HepG2 (cell line): Measurements from ENCODE around the gene PSRC1. TPM values are rescaled to one million over a fixed set of nuclear protein-coding genes. Genes with fewer than 3 reads are reported as not detected.

ENCODE experiments used
- ATAC-seq: fragments of 200-7000 bp; cut with Tn5 transposase; 3 replicates; pipeline ENCODE4 v1.9.1; 2020; ENCODE audit warnings: mild to moderate bottlenecking, moderate library complexity
- BruUV-seq: library from RNA; stranded (reverse); fragments of 400-500 nt; replicated peaks from 2 replicates; lab custom pipeline; 2021; lab: Mats Ljungman, UMichigan
- CTCF ChIA-PET: fragments of 300-600 bp; formaldehyde crosslinking; extraction: SDS; loops from one replicate; lab custom pipeline; 2021; ENCODE audit warnings: low total read pairs, inconsistent platforms, low intra/inter-chr PET ratio; lab: Yijun Ruan, JAX
- POLR2A ChIA-PET: fragments of 350-600 bp; sonication (Branson Sonifier 250); formaldehyde crosslinking; loops from one replicate; lab custom pipeline; 2020; ENCODE audit warnings: antibody characterized with exemption, inconsistent platforms; lab: Yijun Ruan, JAX
- DNase-seq: peaks from one replicate; pipeline ENCODE4 v3.0.0-alpha.2; 2015; ENCODE audit warnings: low spot score
- FAIRE-seq: peaks from 3 replicates; lab custom pipeline; 2011; peaks lifted over from hg19 to GRCh38; lab: Jason Lieb, UNC
- H2AFZ ChIP-seq: one replicate; pipeline ENCODE4 v1.6.1; 2011; ENCODE audit warnings: low read length, inconsistent platforms
- H3K27ac ChIP-seq: fragments of 300-600 bp; 3 replicates; pipeline ENCODE4 v1.8.0; 2011; ENCODE audit warnings: mixed run types, mild to moderate bottlenecking, mixed read lengths, low read length, inconsistent platforms; ENCODE audit not compliant: insufficient read depth; ENCODE audit errors: extremely low read length
- H3K27me3 ChIP-seq, 2 experiments: fragments of 200-600 bp in 1 of 2; 2 replicates in 1 of 2; 3 replicates in 1 of 2; pipeline versions ENCODE4 v1.6.0 to v1.8.0; 2011; ENCODE audit warnings: low read length in 2 of 2, mild to moderate bottlenecking in 2 of 2, moderate library complexity in 2 of 2, inconsistent platforms in 1 of 2; ENCODE audit not compliant: insufficient read depth in 2 of 2, control insufficient read depth in 1 of 2
- H3K36me3 ChIP-seq, 2 experiments: fragments of 200-600 bp in 1 of 2; replicated peaks in 1 of 2; 2 replicates in 1 of 2; 3 replicates in 1 of 2; pipeline versions ENCODE4 v1.5.1 to v1.8.0; 2011; ENCODE audit warnings: low read length in 2 of 2, inconsistent platforms in 1 of 2; ENCODE audit not compliant: insufficient read depth in 2 of 2, control insufficient read depth in 1 of 2
- H3K4me1 ChIP-seq: 2 replicates; pipeline ENCODE4 v1.5.1; 2012; ENCODE audit warnings: low read length, inconsistent platforms; ENCODE audit not compliant: insufficient read depth
- H3K4me2 ChIP-seq: 2 replicates; pipeline ENCODE4 v1.6.0; 2011; ENCODE audit warnings: low read depth, low read length, inconsistent platforms
- H3K4me3 ChIP-seq, 3 experiments: fragments of 200-600 bp in 1 of 3; sonication (generic), shearing (Covaris generic) in 1 of 3; replicated peaks in 1 of 3; 2 replicates each; pipeline ENCODE4 v1.5.1; 2011 to 2016; ENCODE audit warnings: low read length in 3 of 3, inconsistent platforms in 2 of 3, low read depth in 2 of 3, mild to moderate bottlenecking in 2 of 3, control low read depth in 1 of 3, mixed read lengths in 1 of 3; ENCODE audit not compliant: insufficient read depth in 1 of 3
- H3K79me2 ChIP-seq: one replicate; pipeline ENCODE4 v1.6.1; 2011; ENCODE audit warnings: low read length, inconsistent platforms; ENCODE audit not compliant: insufficient read depth
- H3K9ac ChIP-seq: 2 replicates; pipeline ENCODE4 v1.6.0; 2011; ENCODE audit warnings: mild to moderate bottlenecking, low read depth, low read length, inconsistent platforms; ENCODE audit not compliant: insufficient read depth
- H3K9me3 ChIP-seq: 2 replicates; pipeline ENCODE4 v1.5.1; 2012; ENCODE audit warnings: mild to moderate bottlenecking, low read length
- H4K20me1 ChIP-seq: 2 replicates; pipeline ENCODE4 v1.6.0; 2011; ENCODE audit warnings: inconsistent platforms, mild to moderate bottlenecking, low read length, moderate library complexity; ENCODE audit not compliant: insufficient read depth
- HNRNPL ChIP-seq: fragments of 200-400 bp; formaldehyde crosslinking; IDR thresholded peaks from 2 replicates; pipeline ENCODE4 v1.6.1; 2017; ENCODE audit warnings: mild to moderate bottlenecking, low read depth, low read length
- IKZF4 ChIP-seq: sonication (generic); formaldehyde crosslinking; IDR thresholded peaks from 2 replicates; pipeline ENCODE4 v1.5.1; 2020; ENCODE audit warnings: borderline replicate concordance, mild to moderate bottlenecking, low read depth, missing genetic modification reagents; ENCODE audit errors: not compliant biosample characterization
- NCOR1 ChIP-seq: fragments of 200-600 bp; sonication (generic); IDR thresholded peaks from 2 replicates; pipeline ENCODE4 v1.7.0; 2017; ENCODE audit warnings: antibody characterized with exemption, low read length, borderline replicate concordance
- NFYC ChIP-seq: IDR thresholded peaks from 2 replicates; pipeline ENCODE4 v1.6.1; 2016; ENCODE audit warnings: missing genetic modification reagents, missing compliant biosample characterization
- RFX3 ChIP-seq: IDR thresholded peaks from 2 replicates; pipeline ENCODE4 v1.6.1; 2016; ENCODE audit warnings: missing biosample characterization, missing genetic modification reagents
- SPEN ChIP-seq: sonication (generic); formaldehyde crosslinking; IDR thresholded peaks from 2 replicates; pipeline ENCODE4 v1.5.1; 2020; ENCODE audit warnings: low read depth, mild to moderate bottlenecking, missing genetic modification reagents
- STAT5B ChIP-seq: sonication (generic); formaldehyde crosslinking; IDR thresholded peaks from 2 replicates; pipeline ENCODE4 v1.4.0; 2020; ENCODE audit warnings: missing genetic modification reagents
- TSC22D2 ChIP-seq: sonication (generic); formaldehyde crosslinking; IDR thresholded peaks from 2 replicates; pipeline ENCODE4 v1.5.1; 2020; ENCODE audit warnings: missing genetic modification reagents, mild to moderate bottlenecking, borderline replicate concordance
- ZKSCAN1 ChIP-seq: fragments of 150-350 bp; IDR thresholded peaks from 2 replicates; pipeline ENCODE4 v1.6.1; 2014; ENCODE audit warnings: low read length
- ZNF672 ChIP-seq: sonication (generic); formaldehyde crosslinking; IDR thresholded peaks from 2 replicates; pipeline ENCODE4 v1.8.1; 2022; ENCODE audit warnings: missing genetic modification reagents
- WGBS: methylation state at CpG from one replicate; pipeline ENCODE4 v1.1.6; 2017; ENCODE audit warnings: low lambda C conversion rate; 5-methylcytosine and 5-hydroxymethylcytosine counted together
- in situ Hi-C: cut with HindIII; loops from 2 replicates; pipeline ENCODE4 v1.10.0; 2017; ENCODE audit warnings: low pct_unique_long_range_greater_than_20kb; ENCODE audit not compliant: extremely low pct_ligation_motif_present
- intact Hi-C: fragments of 100-400 bp; cut with micrococcal nuclease; formaldehyde crosslinking; loops from one replicate; pipeline ENCODE4 v1.10.0; 2022; ENCODE audit not compliant: unreplicated experiment
- polyA plus RNA-seq, 8 experiments: library from polyadenylated mRNA; depleted of rRNA in 3 of 8; stranded (reverse) in 7 of 8; unstranded in 1 of 8; fragments of >200 nt; fragmentation: Illumina TruSeq in 4 of 8; extraction: Trizol in 4 of 8; gene quantifications; 2 replicates each; pipeline versions ENCODE4 v1.2.1 to v1.2.3, GENCODE V29; 2011 to 2016; ENCODE audit warnings: low read depth in 4 of 8, missing spikeins in 1 of 8, mixed read lengths in 1 of 8; ENCODE audit not compliant: insufficient read depth in 1 of 8
- total RNA-seq, 5 experiments: library from RNA; depleted of rRNA; stranded (reverse); fragments of >200 nt; fragmentation: Illumina TruSeq; extraction: Trizol; gene quantifications; 2 replicates each; pipeline ENCODE4 v1.2.3, GENCODE V29; 2016; ENCODE audit warnings: low read depth in 1 of 5
- TF ChIP-seq, protein P1 (sequence below): sonication (generic); formaldehyde crosslinking; IDR thresholded peaks from 2 replicates; pipeline ENCODE4 v1.5.1; 2020; ENCODE audit warnings: missing genetic modification reagents, mild to moderate bottlenecking, borderline replicate concordance
- TF ChIP-seq, protein P2 (sequence below): sonication (generic); formaldehyde crosslinking; IDR thresholded peaks from 2 replicates; pipeline ENCODE4 v1.9.0; 2022; ENCODE audit warnings: low read depth, missing genetic modification reagents
- TF ChIP-seq, protein P3 (sequence below): conservative IDR thresholded peaks from 2 replicates; pipeline ENCODE4 v1.6.1; 2018; ENCODE audit warnings: missing genetic modification reagents

PSRC1 gene
- total and polyA plus RNA-seq, 2 of the 13 experiments (the other 11 are each of a cell fraction or from before 2014, with no cell fraction given), result 28.6 to 30.3 TPM

DNA sequence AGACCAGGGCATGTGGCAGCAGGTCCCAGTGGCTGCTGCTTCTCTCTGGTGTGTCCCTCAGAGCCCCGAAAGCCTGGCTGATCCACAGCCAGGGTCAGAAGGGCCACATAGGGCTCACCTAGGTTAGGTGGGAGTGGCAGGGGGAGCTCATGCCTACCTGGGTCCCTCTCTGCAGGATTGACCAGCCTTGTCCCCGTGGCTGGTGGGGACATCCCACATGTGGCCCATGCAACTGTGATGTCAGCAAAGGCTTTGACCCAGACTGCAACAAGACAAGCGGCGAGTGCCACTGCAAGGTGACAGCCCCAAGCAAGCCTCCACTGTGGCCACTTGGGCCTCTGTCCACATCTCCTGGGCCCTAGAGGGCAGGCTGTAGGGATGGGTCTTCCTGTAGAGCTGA is 17.9 kb downstream of the PSRC1 start:
- H3K4me2 ChIP-seq, result no peak overlapping the region
- in situ Hi-C loops (loop anchor here (10.0 kb wide), 1 partner anchor 270 kb away; the partner anchor contains the start of gene GPR61), intact Hi-C loops (no loop called here)
- ChIA-PET POLR2A (interaction anchor here (1.8 kb wide), 1 partner anchor 133 kb away, joined by 6 read pairs; the partner anchor contains the start of gene SORT1), CTCF (interaction anchor here (3.0 kb wide), 1 partner anchor 134 kb away, joined by 76 read pairs; the partner anchor contains the start of gene SORT1)
- H3K4me1 ChIP-seq, result no peaks in the 10 kb centered on the region
- H3K4me3 ChIP-seq, result no peak overlapping the region
- H3K9me3 ChIP-seq, result no peaks in the 10 kb centered on the region
- H3K27ac ChIP-seq, result no peak overlapping the region
- BruUV-seq, result no TSS peak
- no peaks in the 10 kb centered on the region for H3K27me3 ChIP-seq
- ATAC-seq, result no peak
- FAIRE-seq, result no peak
- H2AFZ ChIP-seq, result no peak overlapping the region
- DNase-seq, result no peak
- no peak overlapping the region for H3K9ac ChIP-seq
- H3K79me2 ChIP-seq, result no peaks in the 10 kb centered on the region
- TF ChIP-seq, protein P1, sequence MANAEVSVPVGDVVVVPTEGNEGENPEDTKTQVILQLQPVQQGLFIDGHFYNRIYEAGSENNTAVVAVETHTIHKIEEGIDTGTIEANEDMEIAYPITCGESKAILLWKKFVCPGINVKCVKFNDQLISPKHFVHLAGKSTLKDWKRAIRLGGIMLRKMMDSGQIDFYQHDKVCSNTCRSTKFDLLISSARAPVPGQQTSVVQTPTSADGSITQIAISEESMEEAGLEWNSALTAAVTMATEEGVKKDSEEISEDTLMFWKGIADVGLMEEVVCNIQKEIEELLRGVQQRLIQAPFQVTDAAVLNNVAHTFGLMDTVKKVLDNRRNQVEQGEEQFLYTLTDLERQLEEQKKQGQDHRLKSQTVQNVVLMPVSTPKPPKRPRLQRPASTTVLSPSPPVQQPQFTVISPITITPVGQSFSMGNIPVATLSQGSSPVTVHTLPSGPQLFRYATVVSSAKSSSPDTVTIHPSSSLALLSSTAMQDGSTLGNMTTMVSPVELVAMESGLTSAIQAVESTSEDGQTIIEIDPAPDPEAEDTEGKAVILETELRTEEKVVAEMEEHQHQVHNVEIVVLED (CRISPR knock-in tag), result no peak
- WGBS, result 100% methylated on average over 1 of the region's 4 CpGs
- peaks cover 3 to 8% of the 10 kb centered on the region in 2 experiments; a peak in 3 of 5 replicates for H3K36me3 ChIP-seq
- H4K20me1 ChIP-seq, result no peaks in the 10 kb centered on the region

DNA sequence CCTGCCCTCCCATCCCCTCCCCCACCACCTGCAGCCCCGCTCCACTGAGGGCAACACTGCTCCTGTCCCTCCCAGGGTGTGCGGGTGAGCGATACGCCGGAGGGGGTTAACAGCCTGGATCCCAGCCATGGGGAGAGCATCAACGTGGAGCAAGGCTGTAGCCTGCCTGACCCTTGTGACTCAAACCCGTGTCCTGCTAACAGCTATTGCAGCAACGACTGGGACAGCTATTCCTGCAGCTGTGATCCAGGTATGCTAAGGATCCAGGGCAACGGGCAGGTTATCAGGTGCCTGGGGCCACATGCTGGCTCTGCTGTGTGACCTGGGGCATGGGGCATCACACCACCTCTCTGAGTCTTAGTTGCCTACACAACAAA is 18.6 kb downstream of the PSRC1 start:
- Histone ChIP-seq H3K27ac (no peak overlapping the region), H3K9me3 (no peaks in the 10 kb centered on the region), H3K9ac (no peak overlapping the region), H3K36me3 (peaks cover 3 to 11% of the 10 kb centered on the region in 2 experiments; a peak in 4 of 5 replicates), H2AFZ (no peak overlapping the region), H4K20me1 (no peaks in the 10 kb centered on the region), H3K4me2 (no peak overlapping the region), H3K79me2 (no peaks in the 10 kb centered on the region), H3K27me3 (no peaks in the 10 kb centered on the region), H3K4me1 (no peaks in the 10 kb centered on the region), H3K4me3 (no peak overlapping the region)
- FAIRE-seq (no peak), DNase-seq (no peak), ATAC-seq (no peak)
- POLR2A ChIA-PET, result interaction anchor here (0.7 to 1.8 kb wide), 3 partner anchors 12 to 134 kb away, joined by 3 to 6 read pairs (median 4); partner anchors contain the start of gene SORT1
- WGBS, result 87% methylated on average over 6 of the region's 9 CpGs
- intact Hi-C loops (loop anchor here (5.0 kb wide), 1 partner anchor 172 kb away; the partner anchor contains the start of gene TMEM167B), in situ Hi-C loops (loop anchor here (5.0 to 10.0 kb wide), 3 partner anchors 62 to 270 kb away; partner anchors contain the start of gene GPR61)
- CTCF ChIA-PET, result interaction anchor here (0.6 to 3.0 kb wide), 13 partner anchors 11 to 269 kb away, joined by 4 to 76 read pairs (median 8); partner anchors contain the start of genes CELSR2, CYB561D1, PSRC1 and SORT1
- BruUV-seq, result no TSS peak
- TF ChIP-seq, protein P2, sequence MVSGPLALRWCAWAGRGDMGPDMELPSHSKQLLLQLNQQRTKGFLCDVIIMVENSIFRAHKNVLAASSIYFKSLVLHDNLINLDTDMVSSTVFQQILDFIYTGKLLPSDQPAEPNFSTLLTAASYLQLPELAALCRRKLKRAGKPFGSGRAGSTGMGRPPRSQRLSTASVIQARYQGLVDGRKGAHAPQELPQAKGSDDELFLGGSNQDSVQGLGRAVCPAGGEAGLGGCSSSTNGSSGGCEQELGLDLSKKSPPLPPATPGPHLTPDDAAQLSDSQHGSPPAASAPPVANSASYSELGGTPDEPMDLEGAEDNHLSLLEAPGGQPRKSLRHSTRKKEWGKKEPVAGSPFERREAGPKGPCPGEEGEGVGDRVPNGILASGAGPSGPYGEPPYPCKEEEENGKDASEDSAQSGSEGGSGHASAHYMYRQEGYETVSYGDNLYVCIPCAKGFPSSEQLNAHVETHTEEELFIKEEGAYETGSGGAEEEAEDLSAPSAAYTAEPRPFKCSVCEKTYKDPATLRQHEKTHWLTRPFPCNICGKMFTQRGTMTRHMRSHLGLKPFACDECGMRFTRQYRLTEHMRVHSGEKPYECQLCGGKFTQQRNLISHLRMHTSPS, result no peak
- TF ChIP-seq TSC22D2 (CRISPR knock-in tag) (no peak), STAT5B (no peak), IKZF4 (CRISPR knock-in tag) (no peak), RFX3 (no peak), NCOR1 (no peak), HNRNPL (no peak), NFYC (CRISPR knock-in tag) (no peak), SPEN (no peak), ZNF672 (CRISPR knock-in tag) (no peak), ZKSCAN1 (no peak)
- TF ChIP-seq, protein P3, sequence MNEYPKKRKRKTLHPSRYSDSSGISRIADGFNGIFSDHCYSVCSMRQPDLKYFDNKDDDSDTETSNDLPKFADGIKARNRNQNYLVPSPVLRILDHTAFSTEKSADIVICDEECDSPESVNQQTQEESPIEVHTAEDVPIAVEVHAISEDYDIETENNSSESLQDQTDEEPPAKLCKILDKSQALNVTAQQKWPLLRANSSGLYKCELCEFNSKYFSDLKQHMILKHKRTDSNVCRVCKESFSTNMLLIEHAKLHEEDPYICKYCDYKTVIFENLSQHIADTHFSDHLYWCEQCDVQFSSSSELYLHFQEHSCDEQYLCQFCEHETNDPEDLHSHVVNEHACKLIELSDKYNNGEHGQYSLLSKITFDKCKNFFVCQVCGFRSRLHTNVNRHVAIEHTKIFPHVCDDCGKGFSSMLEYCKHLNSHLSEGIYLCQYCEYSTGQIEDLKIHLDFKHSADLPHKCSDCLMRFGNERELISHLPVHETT (CRISPR knock-in tag), result no peak
